Measurements from ENCODE around the gene NLRP2B.

Gene NLRP2B

GRCh38 chrX:57667010-57667409, 13.1 kb downstream of the NLRP2B start:
- H3K14ac ChIP-seq (ENCODE audit: low read length): no peak overlapping the region
- H3K36me3 ChIP-seq (ENCODE audit: control insufficient read depth in 1 of 2, insufficient read depth in 2 of 2, low read length in 2 of 2): no peaks in the 10 kb centered on the region
- no peak overlapping the region for H4K12ac ChIP-seq (ENCODE audit: low read depth, low read length)
- H3K4me1 ChIP-seq (ENCODE audit: control insufficient read depth in 1 of 2, insufficient read depth in 2 of 2, low read length in 2 of 2): no peaks in the 10 kb centered on the region
- no peak overlapping the region for H3K9ac ChIP-seq (ENCODE audit: low read length)
- H3K18ac ChIP-seq (ENCODE audit: low read length): no peak overlapping the region
- H3K4me2 ChIP-seq (ENCODE audit: low read length): no peak overlapping the region
- H3K23ac ChIP-seq (ENCODE audit: low read length): no peak overlapping the region
- no peak overlapping the region for H4K8ac ChIP-seq (ENCODE audit: low read depth, low read length)
- no peak overlapping the region for H2BK12ac ChIP-seq (ENCODE audit: low read length)
- H3K4me3 ChIP-seq (ENCODE audit: low read depth, low read length): no peak overlapping the region
- WGBS (ENCODE audit: extremely low coverage, insufficient coverage, insufficient read length): no CpG with 5 or more reads among the region's 1 CpG
- H2BK5ac ChIP-seq (ENCODE audit: low read depth, low read length, poor library complexity): no peak overlapping the region
- H4K91ac ChIP-seq (ENCODE audit: low read depth, low read length): no peak overlapping the region
- no peaks in the 10 kb centered on the region for H3K79me2 ChIP-seq (ENCODE audit: control insufficient read depth, insufficient read depth, low read length, poor library complexity)
- no peak overlapping the region for H3K4ac ChIP-seq (ENCODE audit: low read depth, low read length)
- no peak overlapping the region for H2AK5ac ChIP-seq (ENCODE audit: low read length)
- DNase-seq: no peak
- H2AFZ ChIP-seq (ENCODE audit: insufficient read depth, low read length, poor library complexity): no peak overlapping the region
- H3K27me3 ChIP-seq (ENCODE audit: insufficient read depth, low read length): no peaks in the 10 kb centered on the region
- no peaks in the 10 kb centered on the region for H3K79me1 ChIP-seq (ENCODE audit: low read length)
- H3K9me3 ChIP-seq (ENCODE audit: insufficient read depth, low read depth, low read length): no peaks in the 10 kb centered on the region
- no peak overlapping the region for H2BK120ac ChIP-seq (ENCODE audit: insufficient read depth, low read length, poor library complexity)
- no peak overlapping the region for H3K27ac ChIP-seq (ENCODE audit: low read depth, low read length)

GRCh38 chrX:57655065-57655464, 25.0 kb downstream of the NLRP2B start:
- H3K4me2 ChIP-seq (ENCODE audit: low read length): no peak overlapping the region
- no peak overlapping the region for H3K4ac ChIP-seq (ENCODE audit: low read depth, low read length)
- no peak overlapping the region for H2AK5ac ChIP-seq (ENCODE audit: low read length)
- no peaks in the 10 kb centered on the region for H3K4me1 ChIP-seq (ENCODE audit: control insufficient read depth in 1 of 2, insufficient read depth in 2 of 2, low read length in 2 of 2)
- H2BK5ac ChIP-seq (ENCODE audit: low read depth, low read length, poor library complexity): no peak overlapping the region
- no peaks in the 10 kb centered on the region for H3K36me3 ChIP-seq (ENCODE audit: control insufficient read depth in 1 of 2, insufficient read depth in 2 of 2, low read length in 2 of 2)
- no peak overlapping the region for H4K12ac ChIP-seq (ENCODE audit: low read depth, low read length)
- no peak overlapping the region for H3K23ac ChIP-seq (ENCODE audit: low read length)
- no peak for DNase-seq
- no peak overlapping the region for H2AFZ ChIP-seq (ENCODE audit: insufficient read depth, low read length, poor library complexity)
- H2BK12ac ChIP-seq (ENCODE audit: low read length): no peak overlapping the region
- no peak overlapping the region for H4K91ac ChIP-seq (ENCODE audit: low read depth, low read length)
- no peak overlapping the region for H3K27ac ChIP-seq (ENCODE audit: low read depth, low read length)
- H3K14ac ChIP-seq (ENCODE audit: low read length): no peak overlapping the region
- H3K9me3 ChIP-seq (ENCODE audit: insufficient read depth, low read depth, low read length): no peaks in the 10 kb centered on the region
- H3K9ac ChIP-seq (ENCODE audit: low read length): no peak overlapping the region
- H3K79me2 ChIP-seq (ENCODE audit: control insufficient read depth, insufficient read depth, low read length, poor library complexity): no peaks in the 10 kb centered on the region
- WGBS (ENCODE audit: extremely low coverage, insufficient coverage, insufficient read length): no CpG with 5 or more reads among the region's 2 CpGs
- H3K4me3 ChIP-seq (ENCODE audit: low read depth, low read length): no peak overlapping the region
- H3K79me1 ChIP-seq (ENCODE audit: low read length): no peaks in the 10 kb centered on the region
- H2BK120ac ChIP-seq (ENCODE audit: insufficient read depth, low read length, poor library complexity): no peak overlapping the region
- H3K27me3 ChIP-seq (ENCODE audit: insufficient read depth, low read length): no peaks in the 10 kb centered on the region
- H3K18ac ChIP-seq (ENCODE audit: low read length): no peak overlapping the region
- no peak overlapping the region for H4K8ac ChIP-seq (ENCODE audit: low read depth, low read length)

- Histone ChIP-seq H3K79me1 (ENCODE audit: low read length) (no peaks in the 10 kb centered on the region), H3K27me3 (ENCODE audit: insufficient read depth, low read length) (no peaks in the 10 kb centered on the region), H2BK120ac (ENCODE audit: insufficient read depth, low read length, poor library complexity) (no peak overlapping the region), H4K12ac (ENCODE audit: low read depth, low read length) (no peak overlapping the region), H3K9ac (ENCODE audit: low read length) (no peak overlapping the region), H2AK5ac (ENCODE audit: low read length) (no peak overlapping the region), H2BK12ac (ENCODE audit: low read length) (no peak overlapping the region), H3K4me2 (ENCODE audit: low read length) (no peak overlapping the region), H3K23ac (ENCODE audit: low read length) (no peak overlapping the region), H3K4ac (ENCODE audit: low read depth, low read length) (no peak overlapping the region), H4K8ac (ENCODE audit: low read depth, low read length) (no peak overlapping the region), H3K27ac (ENCODE audit: low read depth, low read length) (no peak overlapping the region), H3K79me2 (ENCODE audit: control insufficient read depth, insufficient read depth, low read length, poor library complexity) (no peaks in the 10 kb centered on the region), H2BK5ac (ENCODE audit: low read depth, low read length, poor library complexity) (no peak overlapping the region), H3K36me3 (ENCODE audit: control insufficient read depth in 1 of 2, insufficient read depth in 2 of 2, low read length in 2 of 2) (no peaks in the 10 kb centered on the region), H2AFZ (ENCODE audit: insufficient read depth, low read length, poor library complexity) (no peak overlapping the region), H3K4me1 (ENCODE audit: control insufficient read depth in 1 of 2, insufficient read depth in 2 of 2, low read length in 2 of 2) (no peaks in the 10 kb centered on the region), H3K14ac (ENCODE audit: low read length) (no peak overlapping the region), H3K9me3 (ENCODE audit: insufficient read depth, low read depth, low read length) (no peaks in the 10 kb centered on the region), H3K4me3 (ENCODE audit: low read depth, low read length) (no peak overlapping the region), H4K91ac (ENCODE audit: low read depth, low read length) (no peak overlapping the region), H3K18ac (ENCODE audit: low read length) (no peak overlapping the region)
- DNase-seq: no peak
- no CpG with 5 or more reads among the region's 1 CpG for WGBS (ENCODE audit: extremely low coverage, insufficient coverage, insufficient read length)
Measured at GRCh38 chrX:57652705-57653104, 27.4 kb downstream of the NLRP2B start.

GRCh38 chrX:57651169-57651919, 28.7 kb downstream of the NLRP2B start:
- WGBS (ENCODE audit: extremely low coverage, insufficient coverage, insufficient read length): no CpG with 5 or more reads among the region's 4 CpGs
- Histone ChIP-seq H3K79me1 (ENCODE audit: low read length) (no peaks in the 10 kb centered on the region), H3K36me3 (ENCODE audit: control insufficient read depth in 1 of 2, insufficient read depth in 2 of 2, low read length in 2 of 2) (no peaks in the 10 kb centered on the region), H4K8ac (ENCODE audit: low read depth, low read length) (no peak overlapping the region), H3K27me3 (ENCODE audit: insufficient read depth, low read length) (no peaks in the 10 kb centered on the region), H4K12ac (ENCODE audit: low read depth, low read length) (no peak overlapping the region), H2BK5ac (ENCODE audit: low read depth, low read length, poor library complexity) (no peak overlapping the region), H3K4me1 (ENCODE audit: control insufficient read depth in 1 of 2, insufficient read depth in 2 of 2, low read length in 2 of 2) (no peaks in the 10 kb centered on the region), H3K27ac (ENCODE audit: low read depth, low read length) (no peak overlapping the region), H3K18ac (ENCODE audit: low read length) (no peak overlapping the region), H4K91ac (ENCODE audit: low read depth, low read length) (no peak overlapping the region), H2AFZ (ENCODE audit: insufficient read depth, low read length, poor library complexity) (no peak overlapping the region), H3K14ac (ENCODE audit: low read length) (no peak overlapping the region), H3K4ac (ENCODE audit: low read depth, low read length) (no peak overlapping the region), H3K4me2 (ENCODE audit: low read length) (no peak overlapping the region), H3K23ac (ENCODE audit: low read length) (no peak overlapping the region), H3K9me3 (ENCODE audit: insufficient read depth, low read depth, low read length) (no peaks in the 10 kb centered on the region), H3K4me3 (ENCODE audit: low read depth, low read length) (no peak overlapping the region), H2AK5ac (ENCODE audit: low read length) (no peak overlapping the region), H3K9ac (ENCODE audit: low read length) (no peak overlapping the region), H2BK120ac (ENCODE audit: insufficient read depth, low read length, poor library complexity) (no peak overlapping the region), H3K79me2 (ENCODE audit: control insufficient read depth, insufficient read depth, low read length, poor library complexity) (no peaks in the 10 kb centered on the region), H2BK12ac (ENCODE audit: low read length) (no peak overlapping the region)
- no peak for DNase-seq
